Dedifferentiated amniotic fluid mesenchymal stem cell (primary cell): ENCODE data around the gene GALNT1.

Experiments
- DNase-seq: peaks from one replicate; pipeline ENCODE4 v3.0.0-alpha.2; 2016; ENCODE audit errors: extremely low spot score

The GALNT1 gene

DNA sequence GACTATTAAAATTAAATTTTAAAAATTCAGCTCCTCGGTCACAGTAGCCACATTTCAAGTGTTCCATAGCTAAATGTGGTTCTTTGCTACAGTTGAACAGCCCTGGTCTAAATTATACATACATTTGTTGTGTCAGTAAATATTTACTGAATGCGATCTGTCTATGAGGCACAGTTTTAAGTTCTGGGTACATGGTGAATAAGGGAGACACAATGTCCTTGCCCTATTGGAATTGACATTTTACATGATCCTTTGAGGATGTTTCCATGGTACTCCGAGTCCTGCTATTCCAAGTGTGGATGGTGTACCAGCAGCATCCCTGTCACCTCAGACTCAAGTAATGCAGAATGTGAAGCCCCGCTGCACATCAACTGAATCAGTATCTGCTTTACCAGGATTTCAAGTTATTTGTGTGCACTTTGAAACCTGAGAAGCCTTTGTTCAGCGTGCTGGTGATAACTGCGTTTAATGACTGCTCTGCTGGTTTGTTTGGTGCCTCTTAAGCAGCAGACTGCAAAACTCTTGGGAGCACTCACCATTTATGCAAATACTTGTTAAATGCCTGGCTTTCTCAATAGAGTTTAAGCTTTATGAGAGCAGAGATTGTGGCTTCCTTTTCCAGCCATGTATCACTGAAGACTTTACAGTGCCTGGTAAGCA lies 1.5 kb downstream of the GALNT1 start:
- DNase-seq = no peak

DNA sequence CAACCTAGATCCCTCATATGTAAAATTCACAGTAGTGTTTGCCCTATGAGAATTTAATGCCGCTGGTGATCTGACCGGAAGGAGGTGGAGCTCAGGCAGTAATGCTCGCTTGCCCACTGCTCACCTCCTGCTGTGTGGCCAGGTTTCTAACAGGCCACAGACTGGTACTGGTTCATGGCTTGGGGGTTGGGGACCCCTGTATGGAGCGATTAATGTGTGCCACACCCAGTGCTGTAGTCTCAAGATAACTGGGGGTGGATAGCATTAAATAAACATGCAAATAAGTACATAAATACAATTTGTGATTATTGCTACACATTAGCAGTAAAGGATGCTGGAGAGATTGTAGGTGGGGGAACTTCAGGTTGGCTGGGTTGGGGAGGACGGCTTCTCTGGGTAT lies 3.2 kb downstream of the GALNT1 start:
- no peak for DNase-seq

DNA sequence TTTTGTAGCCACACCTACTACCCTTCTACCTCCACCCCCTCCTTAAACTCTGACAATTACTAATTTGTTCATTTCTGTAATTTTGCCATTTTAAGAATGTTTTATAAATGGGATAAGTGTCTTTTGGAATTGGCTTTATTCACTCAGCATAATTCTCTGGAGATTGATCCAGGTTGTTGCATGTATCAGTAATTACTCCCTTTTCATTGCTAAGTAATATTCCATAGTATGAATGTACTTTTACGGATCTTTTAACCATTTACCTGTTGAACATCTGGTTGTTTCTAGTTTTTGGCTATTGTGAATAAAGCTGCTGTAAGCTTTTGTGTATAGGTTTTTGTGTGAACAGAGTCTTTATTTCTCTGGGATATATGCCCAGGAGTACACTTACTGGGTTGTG lies 4.1 kb downstream of the GALNT1 start:
- no peak for DNase-seq

DNA sequence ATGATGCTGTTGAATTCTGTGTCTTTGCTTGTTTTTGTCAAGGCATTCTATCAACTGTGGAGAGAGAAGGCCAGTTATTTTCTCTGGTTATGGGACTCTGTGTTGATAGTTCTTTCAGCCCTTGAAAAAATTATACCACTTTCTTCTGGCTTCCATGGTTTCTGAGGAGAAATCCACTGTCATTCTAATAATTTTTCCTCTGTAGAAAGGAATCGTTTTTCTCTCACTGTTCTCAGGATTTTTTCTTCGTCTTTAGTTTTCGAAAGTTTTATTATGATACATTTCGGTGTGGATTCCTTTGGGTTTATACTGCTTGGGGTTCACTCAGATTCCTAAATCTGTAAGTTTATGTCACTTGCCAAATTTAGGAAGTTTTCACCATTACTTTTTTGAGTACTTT lies 6.6 kb downstream of the GALNT1 start:
- DNase-seq = no peak

DNA sequence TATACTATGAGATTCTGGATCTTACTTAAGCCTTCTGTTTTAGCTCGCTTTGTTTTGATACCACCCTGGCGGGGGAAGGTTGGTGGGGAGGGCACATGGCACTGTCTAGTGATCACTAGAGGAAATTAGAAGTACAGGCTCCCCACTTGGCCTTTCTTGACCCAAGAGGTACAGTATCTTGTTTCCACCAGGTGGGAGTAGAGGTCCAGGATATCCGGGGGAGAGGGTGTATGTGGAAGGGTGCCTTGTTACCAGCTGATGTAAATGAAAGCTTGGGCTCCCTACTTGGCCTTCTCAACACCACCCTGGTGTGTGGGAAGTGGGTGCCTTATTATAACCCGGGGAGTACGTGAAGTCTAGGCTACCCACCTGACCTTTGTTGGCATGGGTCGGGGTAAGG lies 7.5 kb downstream of the GALNT1 start:
- no peak for DNase-seq

DNA sequence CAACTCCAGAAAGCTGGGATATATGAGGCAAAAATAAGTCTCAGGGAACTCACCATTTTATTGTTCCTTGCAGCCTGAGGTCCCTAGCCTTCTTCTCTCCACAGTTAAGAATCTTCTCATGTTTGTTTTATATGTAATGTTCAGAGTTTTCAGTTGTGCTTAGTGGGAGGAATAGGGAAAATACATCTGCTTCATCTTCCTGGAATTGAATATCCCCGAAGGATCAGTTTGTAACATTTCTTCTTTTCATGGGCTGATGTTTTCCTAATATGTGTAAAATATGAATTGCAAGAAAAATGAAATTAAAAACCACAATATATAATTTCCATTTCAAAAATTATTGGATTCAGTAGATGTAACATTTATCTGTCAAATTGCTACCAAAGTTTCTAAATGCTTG lies 8.0 kb downstream of the GALNT1 start:
- DNase-seq = no peak

DNA sequence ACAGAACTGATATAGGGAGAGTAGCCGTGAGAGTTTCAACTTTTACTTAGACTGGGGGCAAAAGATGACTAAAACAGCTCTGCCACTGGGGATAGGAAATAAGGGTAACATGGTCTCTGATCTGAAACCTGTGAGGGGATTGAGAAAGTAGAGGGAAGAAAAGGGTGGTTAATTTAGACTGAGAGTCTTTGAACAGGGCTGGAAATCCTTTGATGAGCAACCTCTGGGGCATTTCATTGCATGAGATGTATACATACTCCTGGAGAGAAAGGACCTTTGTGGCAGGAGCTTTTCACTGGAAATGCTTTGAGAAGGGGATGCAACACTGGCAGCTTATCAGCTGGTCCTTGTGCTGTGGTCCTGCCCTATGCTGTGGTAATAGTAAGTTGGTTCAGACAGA lies 9.4 kb downstream of the GALNT1 start:
- DNase-seq = no peak

DNA sequence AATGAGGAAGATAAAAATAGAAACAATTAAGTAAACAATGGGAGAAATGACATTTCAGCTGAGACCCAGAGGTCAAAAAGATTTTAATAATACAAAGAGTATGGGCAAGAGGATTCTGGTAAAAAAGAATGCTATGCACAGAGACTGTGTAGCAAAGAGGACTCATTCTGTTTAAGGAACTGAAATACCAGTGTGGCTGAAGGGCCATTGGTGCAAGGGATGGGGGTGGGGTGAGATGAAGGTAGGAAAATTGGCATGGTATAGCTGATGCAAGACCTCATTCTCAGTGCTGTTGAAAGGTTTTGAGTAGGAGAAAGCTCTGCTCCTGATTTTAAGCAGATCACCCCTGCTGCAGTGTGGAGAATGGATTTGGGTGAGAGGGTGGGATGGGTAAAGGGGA lies 10.8 kb downstream of the GALNT1 start:
- DNase-seq = no peak

DNA sequence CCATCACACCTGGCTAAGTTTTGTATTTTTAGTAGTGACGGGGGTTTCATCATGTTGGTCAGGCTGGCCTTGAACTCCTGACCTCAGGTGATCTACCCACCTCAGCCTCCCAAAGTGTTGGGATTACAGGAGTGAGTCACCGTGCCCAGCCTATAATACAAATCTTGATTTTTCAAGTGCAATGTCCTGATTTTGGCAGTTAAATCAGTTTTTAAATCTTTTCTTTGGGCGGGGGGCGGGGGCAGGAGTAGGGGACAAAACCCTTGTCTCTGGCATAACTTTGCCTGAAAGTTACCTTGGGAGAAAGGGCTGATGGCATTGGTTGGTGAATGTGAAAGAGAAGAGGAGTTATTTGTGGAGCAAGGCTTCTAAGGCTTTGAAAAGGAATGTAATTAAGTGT lies 12.3 kb downstream of the GALNT1 start:
- no peak for DNase-seq

DNA sequence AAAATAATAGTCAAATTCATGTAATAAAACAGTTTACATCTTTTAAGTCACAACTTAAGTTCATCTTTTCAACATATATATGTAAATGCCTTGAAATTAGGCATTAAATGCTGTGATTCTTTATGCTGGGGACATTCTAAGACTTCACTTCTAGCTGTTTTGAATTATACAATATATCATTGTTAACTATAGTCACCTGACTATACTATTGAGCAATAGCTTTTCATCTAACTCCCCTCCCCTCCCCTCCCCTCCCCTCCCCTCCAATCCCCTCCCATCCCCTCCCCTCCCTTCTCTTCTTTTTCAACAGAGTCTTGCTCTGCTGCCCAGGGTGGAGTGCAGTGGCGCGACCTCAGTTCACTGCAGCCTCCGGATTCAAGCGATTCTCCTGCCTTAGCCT lies 16.2 kb downstream of the GALNT1 start:
- no peak for DNase-seq

DNA sequence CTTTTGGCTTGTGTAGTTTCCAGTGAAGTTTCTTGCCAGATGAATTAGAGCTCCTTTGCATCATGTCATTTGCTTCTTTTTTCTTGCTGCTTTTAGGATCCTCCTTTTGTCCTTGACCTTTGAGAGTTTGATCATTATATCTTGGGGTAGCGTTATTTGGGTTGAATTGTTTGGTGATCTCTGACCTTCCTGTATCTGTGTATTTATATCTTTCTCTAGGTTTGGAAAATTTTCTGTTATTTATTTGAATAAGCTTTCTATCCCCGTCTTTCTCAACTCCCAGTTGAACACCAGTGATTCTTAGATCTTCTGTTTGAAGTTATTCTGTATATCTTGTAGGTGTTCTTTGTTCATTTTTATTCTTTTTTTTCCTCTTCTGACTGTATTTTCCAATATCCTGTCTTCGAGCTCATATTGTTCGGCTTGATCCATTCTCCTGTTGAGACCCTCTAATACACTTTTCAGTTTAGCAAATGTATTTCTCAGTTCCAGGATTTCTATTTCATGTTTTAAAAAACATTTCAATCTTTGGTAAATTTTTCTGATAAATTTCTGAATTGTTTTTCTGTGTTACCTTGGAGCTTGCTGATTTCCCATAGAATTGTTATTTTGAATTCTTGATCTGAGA lies 20.8 kb downstream of the GALNT1 start:
- no peak for DNase-seq

DNA sequence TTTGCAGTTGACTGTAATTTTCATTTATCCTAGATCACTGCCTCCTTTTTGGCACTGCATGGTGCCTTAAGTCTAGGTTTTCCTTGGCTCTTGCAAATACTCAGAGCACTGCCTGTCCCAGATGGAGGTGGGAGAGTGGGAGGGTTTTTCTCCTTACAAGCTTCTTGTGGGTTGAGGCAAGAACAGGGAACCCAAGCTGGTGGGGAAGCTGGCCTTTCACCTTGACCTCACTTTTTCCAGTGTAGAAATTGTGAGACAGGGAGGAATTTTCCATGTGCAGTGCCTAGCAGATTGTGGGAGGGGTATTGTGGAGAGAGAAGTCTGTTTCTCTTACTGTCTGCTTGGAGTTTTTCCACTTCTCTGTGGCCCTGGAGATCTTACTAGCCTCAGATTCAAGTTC lies 21.5 kb downstream of the GALNT1 start:
- DNase-seq = no peak

DNA sequence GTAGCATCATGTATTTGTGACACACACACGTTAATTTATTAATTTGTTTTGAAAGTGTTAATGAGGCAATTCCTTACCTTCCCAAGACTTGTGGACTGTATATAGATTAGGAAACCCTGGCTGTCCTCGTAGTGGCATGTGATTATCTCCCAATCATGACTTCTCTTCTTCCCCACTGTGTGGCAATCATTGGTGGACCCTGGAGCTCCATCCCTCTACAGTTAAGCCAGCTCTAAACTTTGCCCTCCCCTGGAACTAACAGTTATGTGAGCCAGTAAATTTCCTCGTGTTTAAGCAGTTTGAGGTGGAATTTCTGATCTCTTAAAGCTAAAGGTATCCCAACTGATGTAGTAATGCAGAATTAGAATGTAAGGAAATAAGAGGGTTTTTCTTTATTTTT lies 22.0 kb downstream of the GALNT1 start:
- no peak for DNase-seq

DNA sequence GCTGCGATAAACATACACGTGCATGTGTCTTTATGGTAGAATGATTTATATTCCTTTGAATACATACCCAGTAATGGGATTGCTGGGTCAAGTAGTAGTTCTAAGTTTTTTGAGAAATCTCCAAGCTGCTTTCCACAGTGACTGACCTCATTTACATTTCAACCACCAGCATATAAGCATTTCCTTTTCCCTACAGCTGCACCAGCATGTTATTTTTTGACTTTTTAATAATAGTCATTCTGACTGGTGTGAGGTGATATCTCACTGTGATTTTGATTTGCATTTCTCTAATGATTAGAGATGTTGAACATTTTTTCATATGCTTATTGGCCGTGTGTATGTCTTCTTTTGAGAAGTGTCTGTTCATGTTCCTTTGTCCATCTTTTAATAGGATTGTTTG lies 22.8 kb downstream of the GALNT1 start:
- DNase-seq = no peak

DNA sequence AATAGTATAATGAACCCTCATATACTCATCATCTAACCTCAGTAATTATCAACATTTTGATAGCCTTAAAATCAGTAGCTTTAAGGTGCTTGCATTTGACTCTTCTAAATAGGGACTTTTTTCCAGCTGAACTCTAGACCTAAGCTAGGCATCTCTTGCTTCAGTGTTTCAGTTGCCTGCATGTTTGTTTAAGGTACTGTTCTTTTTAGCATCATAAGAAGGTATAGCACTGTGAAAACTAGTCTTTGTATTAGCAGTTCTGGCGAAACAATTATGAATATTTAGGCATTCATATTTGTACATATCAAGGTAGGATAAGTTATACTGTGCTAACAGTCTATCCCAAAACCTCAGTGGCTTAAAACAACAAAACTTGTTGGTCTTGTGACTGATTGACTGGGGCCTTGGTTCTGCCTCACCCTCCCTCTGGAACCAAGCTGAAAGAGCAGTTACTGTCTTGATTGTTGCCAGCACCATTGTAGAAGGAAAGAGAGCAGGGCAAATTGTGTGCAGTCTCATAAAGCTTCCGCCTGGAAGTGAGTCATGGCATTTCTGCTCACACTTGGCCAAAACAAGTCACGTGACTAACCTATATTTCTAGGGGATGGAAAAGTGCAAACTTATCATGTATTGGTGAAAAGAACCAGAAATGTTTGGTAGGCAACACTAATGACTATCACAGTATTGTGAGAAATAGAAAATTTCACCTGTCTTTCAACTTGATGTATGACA lies 24.3 kb downstream of the GALNT1 start:
- DNase-seq = no peak

DNA sequence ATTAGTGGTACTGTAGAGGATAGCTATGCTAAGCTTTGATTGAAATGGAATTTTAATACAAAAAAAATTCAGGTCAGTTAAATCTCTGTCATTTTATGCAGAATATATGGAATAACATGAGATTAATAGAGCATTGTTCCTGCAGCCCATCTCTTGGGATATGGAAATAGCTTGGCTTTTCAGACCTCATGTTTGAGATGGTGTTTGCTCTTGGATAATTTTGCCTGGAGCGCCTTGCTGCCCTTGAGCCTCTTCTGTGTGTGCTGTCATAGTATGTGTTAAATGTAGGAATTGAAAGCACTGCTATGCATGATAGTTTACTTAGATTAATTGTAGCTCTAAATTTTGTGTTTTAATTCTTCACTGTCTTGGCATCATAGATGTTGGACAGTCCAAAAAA lies 27.7 kb downstream of the GALNT1 start:
- no peak for DNase-seq

DNA sequence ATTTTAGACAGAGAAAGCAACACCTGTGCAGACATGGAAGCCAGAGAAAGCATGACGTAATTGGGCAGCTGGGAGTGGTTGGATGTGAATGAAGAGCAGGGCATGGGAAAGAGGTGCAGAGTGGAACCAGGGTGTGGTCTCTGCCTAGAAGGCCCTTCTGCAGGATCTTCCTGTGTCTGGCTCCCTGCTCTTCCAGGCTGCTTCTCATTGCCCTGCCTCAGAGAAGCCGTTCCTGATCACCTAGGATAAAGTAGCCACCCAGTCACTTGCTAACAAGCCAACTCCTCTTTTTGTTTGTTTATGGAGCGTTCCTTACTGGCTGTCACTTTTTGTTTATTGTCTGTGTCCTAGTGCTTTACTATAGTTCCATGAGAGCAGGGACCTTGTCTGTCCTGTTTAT lies 28.5 kb downstream of the GALNT1 start:
- DNase-seq = no peak

DNA sequence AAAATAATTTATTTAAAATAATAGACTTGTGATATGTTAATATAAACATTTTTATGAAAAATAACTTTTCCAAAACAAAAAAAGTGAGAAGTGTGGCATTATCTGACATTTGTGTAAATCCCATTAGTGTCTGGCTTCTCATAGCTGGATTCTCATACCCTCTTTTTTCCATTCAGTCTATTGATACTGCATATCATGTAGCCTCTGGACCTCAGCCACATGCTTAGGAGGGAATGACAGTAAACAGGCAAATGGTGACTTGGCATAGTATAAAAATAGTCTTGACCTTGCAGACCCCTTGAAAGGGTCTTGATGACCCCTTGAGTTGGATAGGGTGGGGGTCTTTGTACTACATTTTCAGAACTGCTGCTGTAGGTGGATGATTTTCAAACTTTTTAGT lies 29.2 kb downstream of the GALNT1 start:
- no peak for DNase-seq

DNA sequence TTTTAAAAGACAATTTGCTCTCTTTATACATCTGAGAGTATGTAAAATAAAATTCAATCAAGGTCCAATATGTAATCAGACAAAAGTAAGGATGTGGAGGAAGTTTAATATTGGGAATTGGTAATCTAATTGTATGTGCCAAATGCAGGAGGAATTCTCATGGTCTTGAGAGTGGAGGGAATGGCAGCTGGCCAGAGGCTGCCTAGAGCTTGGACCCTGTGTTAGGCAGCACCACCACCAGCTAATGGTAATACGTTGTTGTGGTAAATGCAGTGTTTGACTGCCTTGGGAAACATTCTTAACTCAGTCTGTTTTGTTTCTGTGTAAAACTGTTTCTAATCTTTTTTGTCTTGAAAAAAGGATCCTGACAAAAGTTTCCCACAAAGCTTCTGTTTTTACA lies 30.0 kb downstream of the GALNT1 start:
- no peak for DNase-seq

DNA sequence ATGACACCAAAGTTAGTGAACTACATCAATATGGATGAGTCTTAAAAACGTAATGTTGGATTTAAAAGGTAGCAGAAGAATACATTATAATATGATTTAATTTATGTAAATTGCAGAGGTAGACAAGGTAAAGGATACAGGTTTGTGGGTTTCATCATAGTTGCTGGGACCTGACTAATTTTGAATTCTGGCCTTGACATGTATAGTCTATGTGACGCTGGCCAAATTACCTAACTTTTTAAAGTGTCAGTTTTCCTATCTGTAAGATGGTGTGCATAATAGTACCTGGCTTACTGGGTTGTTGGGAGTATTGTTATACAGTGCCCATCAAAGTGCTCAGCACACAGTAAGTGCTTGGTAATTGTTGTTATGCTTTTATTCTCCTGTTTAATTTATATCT lies 34.5 kb downstream of the GALNT1 start:
- DNase-seq = no peak

DNA sequence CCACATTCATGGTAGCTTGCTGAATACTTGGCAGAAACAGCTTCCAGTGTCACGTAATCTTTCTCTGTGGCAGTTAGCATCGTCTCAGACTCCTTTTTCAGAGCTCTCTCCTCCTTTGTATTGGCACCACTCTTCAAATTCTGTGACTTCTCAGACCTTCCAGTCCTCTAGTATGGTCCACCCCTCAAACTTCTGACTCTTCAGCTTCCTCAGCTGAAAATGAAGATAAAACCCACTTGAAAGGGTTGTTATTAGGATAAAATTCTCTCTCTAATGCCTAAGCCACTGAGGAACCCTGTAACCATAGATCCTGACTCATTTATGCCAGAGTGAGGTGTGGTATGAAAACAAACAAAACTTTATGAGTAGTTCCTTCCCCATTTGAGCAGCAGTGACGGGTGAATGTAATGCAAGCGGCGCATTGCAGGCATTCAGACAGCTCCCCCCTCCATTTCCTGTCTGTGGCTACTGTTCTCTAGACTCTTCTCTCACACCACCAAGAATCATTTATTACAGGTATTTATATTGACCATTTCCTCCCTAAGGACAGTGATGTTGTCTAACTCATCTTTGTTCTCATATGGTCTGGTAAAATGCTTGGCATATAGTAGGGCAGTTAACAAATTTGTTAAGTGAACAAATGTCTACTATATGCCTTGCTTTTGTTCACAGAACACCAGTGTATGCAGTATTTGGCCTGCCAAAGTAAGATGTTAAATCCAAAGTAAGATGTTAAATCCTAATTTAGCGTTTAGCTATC lies 35.3 kb downstream of the GALNT1 start:
- peak; percentile 48 for DNase-seq

DNA sequence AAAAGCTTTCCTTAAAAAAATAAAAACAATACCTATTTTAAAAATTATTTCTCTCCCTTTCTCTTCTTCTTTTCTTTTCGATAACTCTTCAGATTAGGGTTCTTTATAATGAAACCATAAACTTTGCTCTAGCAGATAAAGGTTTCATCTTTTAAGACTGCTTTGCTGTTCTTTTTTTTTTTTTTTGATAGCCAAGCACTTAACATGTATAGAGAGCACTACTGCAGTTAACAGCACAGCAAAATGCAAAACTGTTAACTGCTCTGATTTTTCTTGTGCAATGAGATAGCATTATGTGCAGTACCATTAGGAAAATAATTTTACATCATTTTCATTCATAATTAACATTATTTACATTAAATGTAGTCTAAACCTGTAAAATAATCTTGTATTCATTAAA lies 36.3 kb downstream of the GALNT1 start:
- no peak for DNase-seq

DNA sequence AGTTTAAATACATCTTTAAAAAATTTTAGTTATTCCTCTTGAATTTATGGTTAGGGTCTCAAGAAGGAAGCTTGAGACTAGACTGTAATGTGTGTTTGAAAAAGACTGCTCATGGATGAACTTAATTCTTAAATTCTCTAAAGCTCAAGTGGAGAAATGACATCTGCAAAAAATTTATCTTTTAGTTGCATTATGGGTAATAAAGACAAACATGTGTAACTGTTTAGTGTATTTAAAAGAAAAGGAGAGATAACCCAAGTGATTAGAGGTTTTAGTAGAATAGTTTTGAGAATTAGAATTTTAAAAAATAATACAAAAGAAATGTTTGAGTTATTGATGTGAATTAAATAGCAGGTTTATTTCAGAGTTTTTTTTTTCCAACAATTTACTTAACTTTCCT lies 36.7 kb downstream of the GALNT1 start:
- DNase-seq = no peak
